ENCODE measurements around the gene LRPAP1. TPM values are rescaled to one million over a fixed set of nuclear protein-coding genes. Genes with fewer than 3 reads are reported as not detected.
"Not testable (repeated sequence)": the region's sequence is repeated elsewhere in the genome, so short reads cannot be mapped to it uniquely, and the experiment has no call there.

The LRPAP1 gene
- total RNA-seq, 1 donor from 2014 or later: 68.5 TPM

DNA sequence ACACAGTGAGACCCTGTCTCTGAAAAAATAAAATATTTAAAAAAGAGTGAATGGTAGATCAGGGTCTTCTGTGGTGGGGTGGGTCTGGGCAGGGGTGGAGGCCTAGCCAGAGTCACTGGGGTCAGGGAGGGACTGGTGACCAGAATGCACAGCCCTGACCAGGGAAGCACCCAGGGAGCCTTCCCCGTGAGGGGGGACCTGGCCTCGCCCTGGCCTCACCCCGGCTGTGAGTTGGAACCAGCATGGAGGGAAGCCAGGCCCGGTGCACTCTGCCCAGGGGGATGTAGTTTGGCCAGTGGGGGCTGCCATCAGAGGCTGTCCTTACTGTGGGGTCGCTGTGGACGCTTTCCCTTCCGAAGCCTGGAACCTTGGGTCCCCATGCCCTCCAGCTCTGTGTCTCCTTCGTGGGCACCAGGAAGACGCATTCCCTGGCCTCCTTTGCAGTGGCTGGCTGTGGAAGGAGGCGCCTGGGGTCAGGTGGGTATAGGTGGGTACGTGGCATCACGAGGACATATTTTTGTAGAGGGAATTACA is 18.6 kb upstream of the LRPAP1 start:
- DNase-seq; H3K27ac Mint-ChIP-seq (ENCODE audit: unreplicated experiment); H3K4me3 Mint-ChIP-seq (ENCODE audit: unreplicated experiment); H3K9me3 Mint-ChIP-seq (ENCODE audit: unreplicated experiment); H3K36me3 Mint-ChIP-seq (ENCODE audit: unreplicated experiment); H3K27me3 Mint-ChIP-seq (ENCODE audit: unreplicated experiment); H3K4me1 Mint-ChIP-seq (ENCODE audit: low read depth, unreplicated experiment): not testable (repeated sequence)

GRCh38 chr4:3550041-3550440 is 17.8 kb upstream of the LRPAP1 start:
- not testable (repeated sequence) for H3K27ac Mint-ChIP-seq (ENCODE audit: unreplicated experiment); H3K4me1 Mint-ChIP-seq (ENCODE audit: low read depth, unreplicated experiment); H3K36me3 Mint-ChIP-seq (ENCODE audit: unreplicated experiment); H3K9me3 Mint-ChIP-seq (ENCODE audit: unreplicated experiment); DNase-seq; H3K27me3 Mint-ChIP-seq (ENCODE audit: unreplicated experiment); H3K4me3 Mint-ChIP-seq (ENCODE audit: unreplicated experiment)

- H3K9me3 Mint-ChIP-seq (ENCODE audit: unreplicated experiment); H3K27ac Mint-ChIP-seq (ENCODE audit: unreplicated experiment); DNase-seq; H3K36me3 Mint-ChIP-seq (ENCODE audit: unreplicated experiment); H3K4me1 Mint-ChIP-seq (ENCODE audit: low read depth, unreplicated experiment); H3K27me3 Mint-ChIP-seq (ENCODE audit: unreplicated experiment); H3K4me3 Mint-ChIP-seq (ENCODE audit: unreplicated experiment): not testable (repeated sequence)
These were observed 17.4 kb upstream of the LRPAP1 start for GRCh38 chr4:3549694-3550001.

- H3K27me3 Mint-ChIP-seq (ENCODE audit: unreplicated experiment); DNase-seq; H3K27ac Mint-ChIP-seq (ENCODE audit: unreplicated experiment); H3K4me1 Mint-ChIP-seq (ENCODE audit: low read depth, unreplicated experiment); H3K36me3 Mint-ChIP-seq (ENCODE audit: unreplicated experiment); H3K4me3 Mint-ChIP-seq (ENCODE audit: unreplicated experiment); H3K9me3 Mint-ChIP-seq (ENCODE audit: unreplicated experiment): not testable (repeated sequence)
These were observed 16.9 kb upstream of the LRPAP1 start for GRCh38 chr4:3548991-3549693.

DNA sequence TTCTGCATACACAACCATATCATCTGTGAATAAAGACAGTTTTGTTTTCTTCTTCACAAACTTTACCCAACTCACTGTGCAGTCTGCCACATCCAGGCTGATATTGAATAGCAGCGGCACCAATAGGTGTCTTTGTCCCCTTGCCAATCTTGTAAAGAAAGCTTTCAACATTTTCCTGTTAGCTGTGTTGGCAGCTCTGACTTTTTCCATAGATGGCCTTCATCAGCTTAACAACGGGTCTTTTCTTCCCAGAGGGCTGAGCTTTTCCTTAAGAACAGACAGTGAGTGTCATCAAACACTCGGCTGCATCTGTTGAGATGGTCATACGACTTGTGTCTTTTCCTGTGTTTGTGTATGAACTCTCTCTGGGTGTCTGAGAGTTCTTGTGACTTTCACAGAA is 14.5 kb upstream of the LRPAP1 start:
- not testable (repeated sequence) for DNase-seq; H3K36me3 Mint-ChIP-seq (ENCODE audit: unreplicated experiment); H3K4me3 Mint-ChIP-seq (ENCODE audit: unreplicated experiment); H3K27ac Mint-ChIP-seq (ENCODE audit: unreplicated experiment); H3K4me1 Mint-ChIP-seq (ENCODE audit: low read depth, unreplicated experiment); H3K9me3 Mint-ChIP-seq (ENCODE audit: unreplicated experiment); H3K27me3 Mint-ChIP-seq (ENCODE audit: unreplicated experiment)

GRCh38 chr4:3545351-3545750 is 13.1 kb upstream of the LRPAP1 start:
- not testable (repeated sequence) for DNase-seq; H3K4me3 Mint-ChIP-seq (ENCODE audit: unreplicated experiment); H3K27me3 Mint-ChIP-seq (ENCODE audit: unreplicated experiment); H3K27ac Mint-ChIP-seq (ENCODE audit: unreplicated experiment); H3K4me1 Mint-ChIP-seq (ENCODE audit: low read depth, unreplicated experiment); H3K9me3 Mint-ChIP-seq (ENCODE audit: unreplicated experiment); H3K36me3 Mint-ChIP-seq (ENCODE audit: unreplicated experiment)

- H3K27me3 Mint-ChIP-seq (ENCODE audit: unreplicated experiment); H3K9me3 Mint-ChIP-seq (ENCODE audit: unreplicated experiment); H3K4me3 Mint-ChIP-seq (ENCODE audit: unreplicated experiment); H3K4me1 Mint-ChIP-seq (ENCODE audit: low read depth, unreplicated experiment); H3K36me3 Mint-ChIP-seq (ENCODE audit: unreplicated experiment); H3K27ac Mint-ChIP-seq (ENCODE audit: unreplicated experiment): not testable (repeated sequence)
- peak; percentile 39 for DNase-seq
These were observed 12.2 kb upstream of the LRPAP1 start for GRCh38 chr4:3544259-3545025.

GRCh38 chr4:3543415-3543814 is 11.2 kb upstream of the LRPAP1 start:
- H3K27ac Mint-ChIP-seq (ENCODE audit: unreplicated experiment); H3K9me3 Mint-ChIP-seq (ENCODE audit: unreplicated experiment); H3K27me3 Mint-ChIP-seq (ENCODE audit: unreplicated experiment); H3K4me1 Mint-ChIP-seq (ENCODE audit: low read depth, unreplicated experiment); H3K36me3 Mint-ChIP-seq (ENCODE audit: unreplicated experiment); H3K4me3 Mint-ChIP-seq (ENCODE audit: unreplicated experiment); DNase-seq: not testable (repeated sequence)

DNA sequence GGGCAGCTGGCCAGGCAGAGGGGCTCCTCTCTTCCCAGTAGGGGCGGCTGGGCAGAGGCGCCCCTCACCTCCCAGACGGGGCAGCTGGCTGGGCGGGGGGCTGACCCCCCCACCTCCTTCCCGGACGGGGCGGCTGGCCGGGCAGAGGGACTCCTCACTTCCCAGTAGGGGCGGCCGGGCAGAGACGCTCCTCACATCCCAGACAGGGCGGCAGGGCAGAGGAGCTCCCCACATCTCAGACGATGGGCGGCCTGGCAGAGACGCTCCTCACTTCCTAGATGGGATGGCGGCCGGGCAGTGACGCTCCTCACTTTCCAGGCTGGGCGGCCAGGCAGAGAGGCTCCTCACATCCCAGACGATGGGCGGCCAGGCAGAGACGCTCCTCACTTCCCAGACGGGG is 6.7 kb upstream of the LRPAP1 start:
- DNase-seq; H3K4me1 Mint-ChIP-seq (ENCODE audit: low read depth, unreplicated experiment); H3K36me3 Mint-ChIP-seq (ENCODE audit: unreplicated experiment); H3K9me3 Mint-ChIP-seq (ENCODE audit: unreplicated experiment); H3K27me3 Mint-ChIP-seq (ENCODE audit: unreplicated experiment); H3K4me3 Mint-ChIP-seq (ENCODE audit: unreplicated experiment); H3K27ac Mint-ChIP-seq (ENCODE audit: unreplicated experiment): not testable (repeated sequence)

GRCh38 chr4:3535812-3536211 is 3.6 kb upstream of the LRPAP1 start:
- H3K4me3 Mint-ChIP-seq (ENCODE audit: unreplicated experiment); H3K27ac Mint-ChIP-seq (ENCODE audit: unreplicated experiment); H3K36me3 Mint-ChIP-seq (ENCODE audit: unreplicated experiment); H3K4me1 Mint-ChIP-seq (ENCODE audit: low read depth, unreplicated experiment); DNase-seq; H3K9me3 Mint-ChIP-seq (ENCODE audit: unreplicated experiment): not testable (repeated sequence)
- peaks cover 18% of the 10 kb centered on the region for H3K27me3 Mint-ChIP-seq (ENCODE audit: unreplicated experiment)

All from glutamatergic neuron (in vitro differentiated cells).